NCI-H2227 (cell line): ENCODE measurements around the gene ACER2.
"Not testable (repeated sequence)": the region's sequence is repeated elsewhere in the genome, so short reads cannot be mapped to it uniquely, and the experiment has no call there.

ENCODE experiments used
- DNase-seq: peaks from one replicate; lab custom pipeline; 2025; ENCODE audit not compliant: unreplicated experiment; lab: John Stamatoyannopoulos, UW

Gene ACER2

GRCh38 chr9:19408316-19408692 lies 505 bp upstream of the ACER2 start:
- DNase-seq: no peak

GRCh38 chr9:19409401-19410194 lies 789 bp downstream of the ACER2 start:
- DNase-seq: peak; percentile 47

GRCh38 chr9:19410195-19410503 lies 1.3 kb downstream of the ACER2 start:
- no peak for DNase-seq

- no peak for DNase-seq
Observed at GRCh38 chr9:19410594-19410993, 1.8 kb downstream of the ACER2 start.

GRCh38 chr9:19411316-19411715 lies 2.5 kb downstream of the ACER2 start:
- DNase-seq: no peak

- not testable (repeated sequence) for DNase-seq
Observed at GRCh38 chr9:19413456-19413855, 4.6 kb downstream of the ACER2 start.

- no peak for DNase-seq
Observed at GRCh38 chr9:19416143-19416542, 7.3 kb downstream of the ACER2 start.

GRCh38 chr9:19420877-19421276 lies 12.1 kb downstream of the ACER2 start:
- no peak for DNase-seq

GRCh38 chr9:19423163-19423562 lies 14.4 kb downstream of the ACER2 start:
- DNase-seq: peak; percentile 31

- no peak for DNase-seq
Observed at GRCh38 chr9:19424176-19424779, 15.5 kb downstream of the ACER2 start.

- DNase-seq: no peak
Observed at GRCh38 chr9:19429595-19429994, 20.8 kb downstream of the ACER2 start.

GRCh38 chr9:19430201-19430760 lies 21.5 kb downstream of the ACER2 start:
- DNase-seq: no peak

- no peak for DNase-seq
Observed at GRCh38 chr9:19431361-19432171, 22.8 kb downstream of the ACER2 start.

- DNase-seq: no peak
Observed at GRCh38 chr9:19432473-19432872, 23.7 kb downstream of the ACER2 start.

- DNase-seq: not testable (repeated sequence)
Observed at GRCh38 chr9:19433729-19434128, 24.9 kb downstream of the ACER2 start.

- no peak for DNase-seq
Observed at GRCh38 chr9:19440376-19440775, 31.6 kb downstream of the ACER2 start.

- DNase-seq: no peak
Observed at GRCh38 chr9:19440823-19441580, 32.2 kb downstream of the ACER2 start.

GRCh38 chr9:19441730-19442129 lies 32.9 kb downstream of the ACER2 start:
- DNase-seq: no peak

- DNase-seq: no peak
Observed at GRCh38 chr9:19442240-19442639, 33.4 kb downstream of the ACER2 start.

GRCh38 chr9:19445452-19445851 lies 36.6 kb downstream of the ACER2 start:
- no peak for DNase-seq

- no peak for DNase-seq
Observed at GRCh38 chr9:19446361-19446861, 37.6 kb downstream of the ACER2 start.
